Karpas-422 (cell line): Measurements from ENCODE around the gene CDH8. TPM values are rescaled to one million over a fixed set of nuclear protein-coding genes. Genes with fewer than 3 reads are reported as not detected.
A peak's percentile ranks its signal among the peaks of the same experiment; 100 is the strongest.

Experiments
- DNase-seq: peaks from one replicate; pipeline ENCODE4 v3.0.0-alpha.2; 2015
- H2AFZ ChIP-seq: fragments of 200-600 bp; sonication (generic); 2 replicates; pipeline ENCODE4 v1.6.1; 2014; ENCODE audit warnings: antibody characterized with exemption, low read length, mixed read lengths
- H3K27ac ChIP-seq: fragments of 200-600 bp; sonication (generic); 2 replicates; pipeline ENCODE4 v1.5.1; 2014; ENCODE audit warnings: mild to moderate bottlenecking, low read length, moderate library complexity
- H3K27me3 ChIP-seq: fragments of 200-600 bp; sonication (generic); 2 replicates; pipeline ENCODE4 v1.6.1; 2014; ENCODE audit warnings: low read length, mixed read lengths
- H3K36me3 ChIP-seq: fragments of 200-600 bp; sonication (generic); 2 replicates; pipeline ENCODE4 v1.6.1; 2014; ENCODE audit warnings: low read length, mixed read lengths; ENCODE audit not compliant: insufficient read depth
- H3K4me1 ChIP-seq: fragments of 200-600 bp; sonication (generic); 2 replicates; pipeline ENCODE4 v1.6.1; 2014; ENCODE audit warnings: mild to moderate bottlenecking, low read length, mixed read lengths
- H3K4me2 ChIP-seq: fragments of 200-600 bp; sonication (generic); 2 replicates; pipeline ENCODE4 v1.6.1; 2014; ENCODE audit warnings: low read length, low read depth, mild to moderate bottlenecking; ENCODE audit not compliant: poor library complexity, severe bottlenecking
- H3K4me3 ChIP-seq: fragments of 200-600 bp; sonication (generic); 2 replicates; pipeline ENCODE4 v1.5.1; 2014; ENCODE audit warnings: mild to moderate bottlenecking, antibody characterized with exemption, low read length, mixed read lengths
- H3K79me2 ChIP-seq: fragments of 200-600 bp; sonication (generic); 2 replicates; pipeline ENCODE4 v1.6.1; 2014; ENCODE audit warnings: mild to moderate bottlenecking, low read length, mixed read lengths
- H3K9ac ChIP-seq: fragments of 200-600 bp; sonication (generic); 2 replicates; pipeline ENCODE4 v1.6.0; 2014; ENCODE audit warnings: low read length
- H3K9me2 ChIP-seq: fragments of 200-600 bp; sonication (generic), shearing (Covaris generic); replicated peaks from 2 replicates; pipeline ENCODE4 v1.6.0; 2014; ENCODE audit warnings: mild to moderate bottlenecking, low read length, moderate library complexity; ENCODE audit not compliant: insufficient read depth
- H3K9me3 ChIP-seq: fragments of 300-700, 200-600 bp; sonication (generic); 2 replicates; pipeline ENCODE4 v1.6.1; 2014; ENCODE audit warnings: low read length, mixed read lengths
- H4K20me1 ChIP-seq: fragments of 200-600 bp; sonication (generic); 2 replicates; pipeline ENCODE4 v1.6.1; 2014; ENCODE audit warnings: mild to moderate bottlenecking, antibody characterized with exemption, low read length, low read depth; ENCODE audit not compliant: insufficient read depth
- total RNA-seq: library from RNA; depleted of rRNA; stranded (reverse); fragments of >200 nt; shearing (Covaris generic); gene quantifications from 2 replicates; pipeline ENCODE4 v1.2.3, GENCODE V29; 2014; ENCODE audit warnings: low replicate concordance

CDH8 gene
- total RNA-seq, 1 experiment from 2014 or later = not detected

GRCh38 chr16:62064173-62064572, 27.9 kb upstream of the CDH8 start:
- Histone ChIP-seq H3K4me2 (no peak overlapping the region), H3K79me2 (no peaks in the 10 kb centered on the region), H3K4me1 (no peaks in the 10 kb centered on the region), H3K4me3 (no peak overlapping the region), H3K9me3 (peaks cover 13% of the 10 kb centered on the region), H3K9ac (no peak overlapping the region), H3K36me3 (no peaks in the 10 kb centered on the region), H3K27ac (no peak overlapping the region), H3K9me2 (no peaks in the 10 kb centered on the region), H3K27me3 (no peaks in the 10 kb centered on the region), H4K20me1 (no peaks in the 10 kb centered on the region), H2AFZ (no peak overlapping the region)
- DNase-seq = no peak

DNA sequence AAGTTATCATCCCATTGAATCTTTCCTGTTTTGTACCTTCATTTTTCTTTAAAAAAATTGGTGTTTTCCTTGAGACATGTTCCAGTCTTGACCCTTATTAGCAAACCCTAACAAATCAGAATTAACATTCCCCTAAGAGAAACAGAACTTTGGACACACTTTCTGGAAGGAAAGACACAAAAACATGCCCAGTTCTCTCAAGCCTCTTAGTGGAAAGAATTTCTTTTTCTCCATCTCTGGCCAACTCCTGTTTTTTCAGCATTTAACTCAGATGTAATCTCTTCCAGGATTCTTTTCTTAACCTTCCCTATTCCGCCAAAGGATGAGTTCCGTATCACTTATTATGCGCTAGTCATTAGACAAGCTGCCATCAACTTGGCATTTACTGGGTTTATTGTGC, 23.9 kb upstream of the CDH8 start:
- Histone ChIP-seq H4K20me1 (no peaks in the 10 kb centered on the region), H3K27ac (no peak overlapping the region), H3K4me3 (no peak overlapping the region), H3K4me1 (no peaks in the 10 kb centered on the region), H3K9ac (no peak overlapping the region), H3K27me3 (no peaks in the 10 kb centered on the region), H3K4me2 (no peak overlapping the region), H2AFZ (no peak overlapping the region), H3K9me2 (no peaks in the 10 kb centered on the region), H3K9me3 (peaks cover 17% of the 10 kb centered on the region; the same call in 1 of the 2 replicates), H3K36me3 (no peaks in the 10 kb centered on the region), H3K79me2 (no peaks in the 10 kb centered on the region)
- DNase-seq = no peak

DNA sequence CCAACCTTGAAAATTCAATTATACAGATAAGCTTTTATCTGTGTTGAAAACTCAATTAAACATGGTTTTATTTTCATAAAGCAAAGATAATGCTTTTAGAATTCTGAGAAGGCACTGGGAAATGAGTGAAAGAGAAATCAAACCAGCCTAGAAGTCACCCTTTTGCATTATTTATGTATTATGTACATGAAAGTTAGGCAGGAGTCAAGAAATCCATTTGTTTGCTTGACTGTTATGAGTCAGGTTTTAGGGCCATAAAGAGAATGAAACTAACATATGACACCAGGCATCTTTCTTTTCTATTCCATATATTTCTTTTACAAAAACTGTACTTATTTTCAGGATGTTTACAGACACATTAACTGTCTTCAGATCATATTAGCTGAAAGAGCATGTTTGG, 23.3 kb upstream of the CDH8 start:
- Histone ChIP-seq H3K9me3 (peaks cover 17% of the 10 kb centered on the region; the same call in 1 of the 2 replicates), H3K9ac (no peak overlapping the region), H3K79me2 (no peaks in the 10 kb centered on the region), H4K20me1 (no peaks in the 10 kb centered on the region), H3K36me3 (no peaks in the 10 kb centered on the region), H3K9me2 (no peaks in the 10 kb centered on the region), H2AFZ (no peak overlapping the region), H3K27ac (no peak overlapping the region), H3K4me1 (no peaks in the 10 kb centered on the region), H3K4me2 (no peak overlapping the region), H3K4me3 (no peak overlapping the region), H3K27me3 (no peaks in the 10 kb centered on the region)
- DNase-seq = no peak

DNA sequence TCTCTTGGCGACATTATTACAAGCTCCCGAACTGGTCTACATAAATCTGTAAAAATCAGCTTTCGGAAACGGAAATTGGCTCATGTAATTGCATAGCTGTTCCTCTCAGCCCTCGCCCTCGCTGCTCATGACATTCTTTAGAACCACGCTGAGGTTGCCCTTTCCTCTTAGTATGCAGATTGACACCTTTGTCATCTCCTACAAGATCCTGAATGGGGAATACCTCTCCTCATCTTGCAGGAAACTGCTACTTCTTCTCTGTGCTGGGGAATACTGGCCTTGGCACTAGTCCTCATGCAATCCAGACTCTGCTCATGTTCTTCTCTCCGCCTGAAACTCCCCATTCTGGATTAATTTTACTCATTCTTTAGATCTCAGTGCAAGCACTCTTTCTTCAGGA, 22.2 kb upstream of the CDH8 start:
- no peaks in the 10 kb centered on the region for H3K9me2 ChIP-seq
- no peak overlapping the region for H2AFZ ChIP-seq
- H3K36me3 ChIP-seq = no peaks in the 10 kb centered on the region
- no peaks in the 10 kb centered on the region for H3K4me1 ChIP-seq
- no peaks in the 10 kb centered on the region for H3K79me2 ChIP-seq
- no peaks in the 10 kb centered on the region for H4K20me1 ChIP-seq
- no peak overlapping the region for H3K4me2 ChIP-seq
- no peaks in the 10 kb centered on the region for H3K27me3 ChIP-seq
- H3K4me3 ChIP-seq = no peak overlapping the region
- peaks cover 17% of the 10 kb centered on the region; the same call in 1 of the 2 replicates for H3K9me3 ChIP-seq
- DNase-seq = no peak
- no peak overlapping the region for H3K27ac ChIP-seq
- no peak overlapping the region for H3K9ac ChIP-seq

- no peaks in the 10 kb centered on the region for H3K27me3 ChIP-seq
- H3K4me3 ChIP-seq = no peak overlapping the region
- peaks cover 12% of the 10 kb centered on the region; the same call in 1 of the 2 replicates for H3K9me3 ChIP-seq
- no peaks in the 10 kb centered on the region for H3K4me1 ChIP-seq
- no peaks in the 10 kb centered on the region for H3K36me3 ChIP-seq
- H3K4me2 ChIP-seq = no peak overlapping the region
- H3K9me2 ChIP-seq = no peaks in the 10 kb centered on the region
- H2AFZ ChIP-seq = no peak overlapping the region
- no peaks in the 10 kb centered on the region for H3K79me2 ChIP-seq
- no peak overlapping the region for H3K27ac ChIP-seq
- no peak for DNase-seq
- H3K9ac ChIP-seq = no peak overlapping the region
- no peaks in the 10 kb centered on the region for H4K20me1 ChIP-seq
Measured at GRCh38 chr16:62051942-62052341, 15.7 kb upstream of the CDH8 start.

DNA sequence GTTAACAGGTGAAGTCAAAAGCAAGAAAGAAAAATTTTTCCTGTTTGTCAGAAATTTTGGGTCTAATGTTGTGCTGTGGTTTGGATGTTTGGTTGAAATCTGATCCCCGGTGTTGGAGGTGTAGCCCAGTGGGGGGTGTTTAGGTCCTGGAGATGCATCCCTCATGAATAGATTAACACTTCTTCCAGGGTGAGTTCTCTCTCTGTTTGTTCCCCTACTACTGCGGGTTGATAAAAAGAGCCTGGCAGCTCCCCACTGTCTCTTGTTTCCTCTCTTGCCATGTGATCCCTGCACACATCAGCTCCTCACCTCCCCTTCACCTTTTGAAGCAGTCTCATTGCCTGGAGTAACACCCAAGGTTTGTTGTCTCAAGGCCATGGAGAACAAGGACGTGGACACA, 14.6 kb upstream of the CDH8 start:
- Histone ChIP-seq H3K27me3 (no peaks in the 10 kb centered on the region), H3K4me1 (no peaks in the 10 kb centered on the region), H3K27ac (no peak overlapping the region), H3K9me3 (peaks cover 6% of the 10 kb centered on the region; the same call in 1 of the 2 replicates), H3K79me2 (no peaks in the 10 kb centered on the region), H3K4me3 (no peak overlapping the region), H2AFZ (no peak overlapping the region), H3K4me2 (no peak overlapping the region), H3K9ac (no peak overlapping the region), H4K20me1 (no peaks in the 10 kb centered on the region), H3K36me3 (no peaks in the 10 kb centered on the region), H3K9me2 (no peaks in the 10 kb centered on the region)
- DNase-seq = no peak

GRCh38 chr16:62046801-62047200, 10.6 kb upstream of the CDH8 start:
- Histone ChIP-seq H3K9me2 (no peaks in the 10 kb centered on the region), H3K36me3 (no peaks in the 10 kb centered on the region), H3K9me3 (peaks cover 18% of the 10 kb centered on the region), H3K4me2 (no peak overlapping the region), H3K27ac (no peak overlapping the region), H3K4me1 (no peaks in the 10 kb centered on the region), H4K20me1 (no peaks in the 10 kb centered on the region), H3K9ac (no peak overlapping the region), H3K4me3 (no peak overlapping the region), H3K79me2 (no peaks in the 10 kb centered on the region), H2AFZ (no peak overlapping the region), H3K27me3 (no peaks in the 10 kb centered on the region)
- no peak for DNase-seq

DNA sequence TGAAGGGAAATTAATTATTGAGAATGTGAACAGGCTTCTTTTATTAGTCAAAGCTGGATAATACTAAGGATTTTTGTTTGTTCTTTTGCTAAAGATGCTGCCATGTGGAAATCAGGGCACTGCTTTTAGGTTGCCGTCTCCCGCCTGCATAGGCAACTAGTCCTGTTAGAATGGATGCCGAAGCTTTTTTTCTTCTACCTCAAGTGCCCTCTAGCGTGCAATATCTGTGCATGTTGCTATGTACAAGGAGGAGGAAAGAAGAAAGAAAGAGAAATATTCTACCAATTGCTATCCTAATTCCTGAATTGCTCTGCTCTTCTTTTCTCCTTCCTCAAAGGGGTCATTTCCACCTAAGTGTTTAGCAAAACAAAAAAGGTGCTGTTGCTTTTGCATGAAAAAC, 5.2 kb upstream of the CDH8 start:
- no peak overlapping the region for H3K9ac ChIP-seq
- H3K79me2 ChIP-seq = no peaks in the 10 kb centered on the region
- no peaks in the 10 kb centered on the region for H3K4me1 ChIP-seq
- H3K27ac ChIP-seq = no peak overlapping the region
- H3K9me2 ChIP-seq = no peaks in the 10 kb centered on the region
- no peaks in the 10 kb centered on the region for H3K36me3 ChIP-seq
- peaks cover 17% of the 10 kb centered on the region for H3K9me3 ChIP-seq
- H3K4me3 ChIP-seq = no peak overlapping the region
- H3K27me3 ChIP-seq = no peaks in the 10 kb centered on the region
- no peak overlapping the region for H3K4me2 ChIP-seq
- H2AFZ ChIP-seq = no peak overlapping the region
- H4K20me1 ChIP-seq = no peaks in the 10 kb centered on the region
- peak; percentile 44 for DNase-seq

GRCh38 chr16:62038646-62039045, 2.4 kb upstream of the CDH8 start:
- Histone ChIP-seq H3K4me3 (no peak overlapping the region), H3K27me3 (no peaks in the 10 kb centered on the region), H2AFZ (no peak overlapping the region), H3K4me1 (no peaks in the 10 kb centered on the region), H3K9ac (no peak overlapping the region), H4K20me1 (no peaks in the 10 kb centered on the region), H3K9me2 (no peaks in the 10 kb centered on the region), H3K36me3 (no peaks in the 10 kb centered on the region), H3K9me3 (peaks cover 21% of the 10 kb centered on the region), H3K79me2 (no peaks in the 10 kb centered on the region), H3K4me2 (no peak overlapping the region), H3K27ac (no peak overlapping the region)
- no peak for DNase-seq
